GM23338 (cell line): Measurements from ENCODE around the gene SPATA31C2. TPM values are rescaled to one million over a fixed set of nuclear protein-coding genes. Genes with fewer than 3 reads are reported as not detected.

ENCODE experiments used
- ATAC-seq: fragments of 200-7000 bp; cut with Tn5 transposase; 3 replicates; pipeline ENCODE4 v1.9.1; 2020
- DNase-seq: peaks from one replicate; pipeline ENCODE4 v3.0.0-alpha.2; 2015; ENCODE audit warnings: low spot score
- H2AFZ ChIP-seq: fragments of 200-600 bp; sonication (generic); 2 replicates; pipeline ENCODE4 v1.8.0; 2016; ENCODE audit warnings: antibody characterized with exemption, mild to moderate bottlenecking, moderate library complexity
- H3F3A ChIP-seq: fragments of 200-600 bp; sonication (generic); replicated peaks from 2 replicates; pipeline ENCODE4 v1.8.0; 2017; ENCODE audit warnings: antibody characterized with exemption, mixed run types, low read depth
- H3K27ac ChIP-seq: fragments of 200-600 bp; sonication (generic); 2 replicates; pipeline ENCODE4 v1.6.1; 2016; ENCODE audit warnings: low read depth
- H3K27me3 ChIP-seq: fragments of 200-600 bp; sonication (generic); 2 replicates; pipeline ENCODE4 v1.8.0; 2016; ENCODE audit warnings: mild to moderate bottlenecking, mixed run types, moderate library complexity; ENCODE audit not compliant: insufficient read depth
- H3K36me3 ChIP-seq: fragments of 200-600 bp; sonication (generic); 2 replicates; pipeline ENCODE4 v1.8.0; 2016; ENCODE audit warnings: mild to moderate bottlenecking; ENCODE audit not compliant: insufficient read depth
- H3K4me1 ChIP-seq: fragments of 200-600 bp; sonication (generic); 2 replicates; pipeline ENCODE4 v1.8.0; 2016; ENCODE audit warnings: mild to moderate bottlenecking, moderate library complexity; ENCODE audit not compliant: insufficient read depth
- H3K4me2 ChIP-seq: fragments of 200-600 bp; sonication (generic); 2 replicates; pipeline ENCODE4 v1.7.1; 2017; ENCODE audit warnings: mixed run types
- H3K4me3 ChIP-seq: fragments of 200-600 bp; sonication (generic); 2 replicates; pipeline ENCODE4 v1.6.1; 2016; ENCODE audit warnings: mixed run types
- H3K79me2 ChIP-seq: fragments of 200-600 bp; sonication (generic); replicated peaks from 2 replicates; pipeline ENCODE4 v1.8.0; 2017; ENCODE audit warnings: mild to moderate bottlenecking; ENCODE audit not compliant: insufficient read depth
- H3K9me2 ChIP-seq: fragments of 200-600 bp; sonication (generic); 2 replicates; pipeline ENCODE4 v1.8.0; 2017; ENCODE audit not compliant: insufficient read depth
- H4K20me1 ChIP-seq: fragments of 200-600 bp; sonication (generic); replicated peaks from 2 replicates; pipeline ENCODE4 v1.8.0; 2017; ENCODE audit warnings: mild to moderate bottlenecking; ENCODE audit not compliant: insufficient read depth
- H3K27ac Mint-ChIP-seq: 2 replicates; pipeline ENCODE4 v1.8.0; 2020; ENCODE audit warnings: inconsistent platforms, mild to moderate bottlenecking, moderate library complexity, mixed read lengths
- H3K27me3 Mint-ChIP-seq: 3 replicates; pipeline ENCODE4 v1.8.0; 2022; ENCODE audit warnings: low read depth, mild to moderate bottlenecking, moderate library complexity, mixed read lengths, inconsistent platforms; ENCODE audit not compliant: insufficient read depth, poor library complexity
- H3K36me3 Mint-ChIP-seq: 3 replicates; pipeline ENCODE4 v1.8.0; 2021; ENCODE audit warnings: low read depth, mild to moderate bottlenecking, inconsistent platforms, moderate library complexity, mixed read lengths
- H3K4me1 Mint-ChIP-seq: 3 replicates; pipeline ENCODE4 v1.8.0; 2020; ENCODE audit warnings: mild to moderate bottlenecking, inconsistent platforms, mixed read lengths
- H3K4me3 Mint-ChIP-seq: 3 replicates; pipeline ENCODE4 v1.8.0; 2021; ENCODE audit warnings: moderate library complexity, mild to moderate bottlenecking, inconsistent platforms, mixed read lengths
- H3K9me3 Mint-ChIP-seq: 3 replicates; pipeline ENCODE4 v1.8.0; 2020; ENCODE audit warnings: moderate library complexity, mild to moderate bottlenecking, inconsistent platforms, mixed read lengths
- CREB1 ChIP-seq: fragments of 250-450 bp; sonication (Bioruptor Pico); IDR thresholded peaks from 2 replicates; pipeline ENCODE4 v1.5.0; 2020; ENCODE audit warnings: low read depth, mild to moderate bottlenecking, moderate library complexity
- EZH2 ChIP-seq: fragments of 200-600 bp; sonication (generic); IDR thresholded peaks from one replicate; pipeline ENCODE4 v1.8.0; 2017; ENCODE audit warnings: antibody characterized with exemption, mild to moderate bottlenecking, low read depth; ENCODE audit not compliant: unreplicated experiment
- EZH2phosphoT487 ChIP-seq: fragments of 200-600 bp; sonication (generic); IDR thresholded peaks from one replicate; pipeline ENCODE4 v1.8.1; 2018; ENCODE audit warnings: antibody characterized with exemption; ENCODE audit not compliant: unreplicated experiment
- JUNB ChIP-seq: IDR thresholded peaks from one replicate; pipeline ENCODE4 v1.6.1; 2016; ENCODE audit warnings: antibody characterized with exemption; ENCODE audit not compliant: unreplicated experiment
- NANOG ChIP-seq: IDR thresholded peaks from 2 replicates; pipeline ENCODE4 v1.6.1; 2016; ENCODE audit warnings: antibody characterized with exemption, borderline replicate concordance
- POLR2AphosphoS5 ChIP-seq: IDR thresholded peaks from 2 replicates; pipeline ENCODE4 v1.6.1; 2016; ENCODE audit warnings: antibody characterized with exemption, low read depth
- STAT1 ChIP-seq: IDR thresholded peaks from one replicate; pipeline ENCODE4 v1.6.1; 2016; ENCODE audit warnings: antibody characterized with exemption; ENCODE audit not compliant: unreplicated experiment
- ZNF114 ChIP-seq: fragments of 250-450 bp; sonication (Bioruptor Pico); IDR thresholded peaks from 2 replicates; pipeline ENCODE4 v1.5.0; 2020; ENCODE audit warnings: mild to moderate bottlenecking, moderate library complexity
- ZNF331 ChIP-seq: fragments of 250-450 bp; sonication (Bioruptor Pico); IDR thresholded peaks from 2 replicates; pipeline ENCODE4 v1.5.0; 2020; ENCODE audit warnings: low read depth, mild to moderate bottlenecking, moderate library complexity
- polyA plus RNA-seq: library from polyadenylated mRNA; unstranded; fragments of >200 nt; fragmentation: Nextera tagmentation; extraction: Ambion mirVana; gene quantifications from 2 replicates; pipeline ENCODE4 v1.2.1, GENCODE V29; 2016
- total RNA-seq: library from RNA; depleted of rRNA; stranded (reverse); fragments of >200 nt; shearing (Covaris generic); gene quantifications from 2 replicates; pipeline ENCODE4 v1.2.3, GENCODE V29; 2014
- TF ChIP-seq, protein P1 (sequence below): fragments of 250-450 bp; sonication (Bioruptor Pico); IDR thresholded peaks from 2 replicates; pipeline ENCODE4 v1.5.0; 2020; ENCODE audit warnings: mild to moderate bottlenecking, moderate library complexity
- TF ChIP-seq, protein P2 (sequence below): IDR thresholded peaks from 2 replicates; pipeline ENCODE4 v1.6.1; 2016; ENCODE audit warnings: antibody characterized with exemption
- TF ChIP-seq, protein P3 (sequence below): IDR thresholded peaks from one replicate; pipeline ENCODE4 v1.6.1; 2018; ENCODE audit warnings: antibody characterized with exemption; ENCODE audit not compliant: unreplicated experiment
- TF ChIP-seq, protein P4 (sequence below), 2 experiments: fragments of 200-600 bp in 1 of 2; sonication (generic) in 1 of 2; conservative IDR thresholded peaks; 2 replicates each; pipeline versions ENCODE4 v1.5.1 to v1.6.1; 2016 to 2017; ENCODE audit warnings: antibody characterized with exemption in 2 of 2, low read depth in 2 of 2, mild to moderate bottlenecking in 2 of 2, moderate library complexity in 1 of 2

The SPATA31C2 gene
- total and polyA plus RNA-seq, 2 experiments from 2014 or later, result 0.08 to 0.35 TPM

DNA sequence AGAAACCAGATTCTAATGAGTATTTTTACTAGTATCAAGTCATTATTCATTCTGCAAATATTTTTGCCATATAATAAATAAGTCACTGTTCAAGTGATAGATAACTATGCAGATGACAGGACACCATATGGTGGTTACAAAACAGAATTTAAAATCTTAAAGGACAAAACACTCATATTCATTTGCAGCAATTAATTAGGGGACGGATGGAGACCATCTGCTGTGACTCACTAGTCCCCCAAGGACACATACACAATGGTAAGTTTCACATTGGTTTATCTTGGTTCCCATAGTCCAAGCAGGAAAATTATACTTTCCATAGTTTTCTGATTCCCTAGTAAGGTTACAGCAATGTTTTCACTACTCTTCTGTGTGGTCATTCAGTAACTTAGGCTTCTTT is 28.4 kb upstream of the SPATA31C2 start:
- H3K4me2 ChIP-seq, result no peak overlapping the region
- no peaks in the 10 kb centered on the region for H3K79me2 ChIP-seq
- H3K9me2 ChIP-seq, result no peaks in the 10 kb centered on the region
- no peak overlapping the region for H3K27ac ChIP-seq
- Mint-ChIP-seq H3K4me3 (no peak overlapping the region), H3K9me3 (peaks cover 3% of the 10 kb centered on the region; the same call in 1 of the 3 replicates), H3K4me1 (no peaks in the 10 kb centered on the region; the same call in 1 of the 3 replicates), H3K27me3 (no peaks in the 10 kb centered on the region), H3K27ac (no peak overlapping the region), H3K36me3 (peaks cover 3% of the 10 kb centered on the region; the same call in 2 of the 3 replicates)
- ATAC-seq (no peak), DNase-seq (no peak)
- H3K27me3 ChIP-seq, result no peaks in the 10 kb centered on the region
- H4K20me1 ChIP-seq, result no peaks in the 10 kb centered on the region
- H3F3A ChIP-seq, result no peaks in the 10 kb centered on the region
- H3K4me3 ChIP-seq, result no peak overlapping the region
- no peaks in the 10 kb centered on the region for H3K4me1 ChIP-seq
- H3K36me3 ChIP-seq, result no peaks in the 10 kb centered on the region
- no peak overlapping the region for H2AFZ ChIP-seq
- TF ChIP-seq POLR2AphosphoS5 (no peak), ZNF114 (CRISPR knock-in tag) (no peak), STAT1 (no peak), JUNB (no peak), CREB1 (no peak), ZNF331 (CRISPR knock-in tag) (no peak), EZH2 (no peak), NANOG (no peak), EZH2phosphoT487 (no peak)
- TF ChIP-seq, protein P1, sequence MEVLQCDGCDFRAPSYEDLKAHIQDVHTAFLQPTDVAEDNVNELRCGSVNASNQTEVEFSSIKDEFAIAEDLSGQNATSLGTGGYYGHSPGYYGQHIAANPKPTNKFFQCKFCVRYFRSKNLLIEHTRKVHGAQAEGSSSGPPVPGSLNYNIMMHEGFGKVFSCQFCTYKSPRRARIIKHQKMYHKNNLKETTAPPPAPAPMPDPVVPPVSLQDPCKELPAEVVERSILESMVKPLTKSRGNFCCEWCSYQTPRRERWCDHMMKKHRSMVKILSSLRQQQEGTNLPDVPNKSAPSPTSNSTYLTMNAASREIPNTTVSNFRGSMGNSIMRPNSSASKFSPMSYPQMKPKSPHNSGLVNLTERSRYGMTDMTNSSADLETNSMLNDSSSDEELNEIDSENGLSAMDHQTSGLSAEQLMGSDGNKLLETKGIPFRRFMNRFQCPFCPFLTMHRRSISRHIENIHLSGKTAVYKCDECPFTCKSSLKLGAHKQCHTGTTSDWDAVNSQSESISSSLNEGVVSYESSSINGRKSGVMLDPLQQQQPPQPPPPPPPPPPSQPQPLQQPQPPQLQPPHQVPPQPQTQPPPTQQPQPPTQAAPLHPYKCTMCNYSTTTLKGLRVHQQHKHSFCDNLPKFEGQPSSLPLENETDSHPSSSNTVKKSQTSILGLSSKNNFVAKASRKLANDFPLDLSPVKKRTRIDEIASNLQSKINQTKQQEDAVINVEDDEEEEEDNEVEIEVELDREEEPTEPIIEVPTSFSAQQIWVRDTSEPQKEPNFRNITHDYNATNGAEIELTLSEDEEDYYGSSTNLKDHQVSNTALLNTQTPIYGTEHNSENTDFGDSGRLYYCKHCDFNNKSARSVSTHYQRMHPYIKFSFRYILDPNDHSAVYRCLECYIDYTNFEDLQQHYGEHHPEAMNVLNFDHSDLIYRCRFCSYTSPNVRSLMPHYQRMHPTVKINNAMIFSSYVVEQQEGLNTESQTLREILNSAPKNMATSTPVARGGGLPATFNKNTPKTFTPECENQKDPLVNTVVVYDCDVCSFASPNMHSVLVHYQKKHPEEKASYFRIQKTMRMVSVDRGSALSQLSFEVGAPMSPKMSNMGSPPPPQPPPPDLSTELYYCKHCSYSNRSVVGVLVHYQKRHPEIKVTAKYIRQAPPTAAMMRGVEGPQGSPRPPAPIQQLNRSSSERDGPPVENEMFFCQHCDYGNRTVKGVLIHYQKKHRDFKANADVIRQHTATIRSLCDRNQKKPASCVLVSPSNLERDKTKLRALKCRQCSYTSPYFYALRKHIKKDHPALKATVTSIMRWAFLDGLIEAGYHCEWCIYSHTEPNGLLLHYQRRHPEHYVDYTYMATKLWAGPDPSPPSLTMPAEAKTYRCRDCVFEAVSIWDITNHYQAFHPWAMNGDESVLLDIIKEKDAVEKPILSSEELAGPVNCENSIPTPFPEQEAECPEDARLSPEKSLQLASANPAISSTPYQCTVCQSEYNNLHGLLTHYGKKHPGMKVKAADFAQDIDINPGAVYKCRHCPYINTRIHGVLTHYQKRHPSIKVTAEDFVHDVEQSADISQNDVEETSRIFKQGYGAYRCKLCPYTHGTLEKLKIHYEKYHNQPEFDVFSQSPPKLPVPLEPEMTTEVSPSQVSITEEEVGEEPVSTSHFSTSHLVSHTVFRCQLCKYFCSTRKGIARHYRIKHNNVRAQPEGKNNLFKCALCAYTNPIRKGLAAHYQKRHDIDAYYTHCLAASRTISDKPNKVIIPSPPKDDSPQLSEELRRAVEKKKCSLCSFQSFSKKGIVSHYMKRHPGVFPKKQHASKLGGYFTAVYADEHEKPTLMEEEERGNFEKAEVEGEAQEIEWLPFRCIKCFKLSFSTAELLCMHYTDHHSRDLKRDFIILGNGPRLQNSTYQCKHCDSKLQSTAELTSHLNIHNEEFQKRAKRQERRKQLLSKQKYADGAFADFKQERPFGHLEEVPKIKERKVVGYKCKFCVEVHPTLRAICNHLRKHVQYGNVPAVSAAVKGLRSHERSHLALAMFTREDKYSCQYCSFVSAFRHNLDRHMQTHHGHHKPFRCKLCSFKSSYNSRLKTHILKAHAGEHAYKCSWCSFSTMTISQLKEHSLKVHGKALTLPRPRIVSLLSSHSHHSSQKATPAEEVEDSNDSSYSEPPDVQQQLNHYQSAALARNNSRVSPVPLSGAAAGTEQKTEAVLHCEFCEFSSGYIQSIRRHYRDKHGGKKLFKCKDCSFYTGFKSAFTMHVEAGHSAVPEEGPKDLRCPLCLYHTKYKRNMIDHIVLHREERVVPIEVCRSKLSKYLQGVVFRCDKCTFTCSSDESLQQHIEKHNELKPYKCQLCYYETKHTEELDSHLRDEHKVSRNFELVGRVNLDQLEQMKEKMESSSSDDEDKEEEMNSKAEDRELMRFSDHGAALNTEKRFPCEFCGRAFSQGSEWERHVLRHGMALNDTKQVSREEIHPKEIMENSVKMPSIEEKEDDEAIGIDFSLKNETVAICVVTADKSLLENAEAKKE, result no peak
- TF ChIP-seq, protein P2, sequence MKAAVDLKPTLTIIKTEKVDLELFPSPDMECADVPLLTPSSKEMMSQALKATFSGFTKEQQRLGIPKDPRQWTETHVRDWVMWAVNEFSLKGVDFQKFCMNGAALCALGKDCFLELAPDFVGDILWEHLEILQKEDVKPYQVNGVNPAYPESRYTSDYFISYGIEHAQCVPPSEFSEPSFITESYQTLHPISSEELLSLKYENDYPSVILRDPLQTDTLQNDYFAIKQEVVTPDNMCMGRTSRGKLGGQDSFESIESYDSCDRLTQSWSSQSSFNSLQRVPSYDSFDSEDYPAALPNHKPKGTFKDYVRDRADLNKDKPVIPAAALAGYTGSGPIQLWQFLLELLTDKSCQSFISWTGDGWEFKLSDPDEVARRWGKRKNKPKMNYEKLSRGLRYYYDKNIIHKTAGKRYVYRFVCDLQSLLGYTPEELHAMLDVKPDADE, result no peak
- TF ChIP-seq, protein P3, sequence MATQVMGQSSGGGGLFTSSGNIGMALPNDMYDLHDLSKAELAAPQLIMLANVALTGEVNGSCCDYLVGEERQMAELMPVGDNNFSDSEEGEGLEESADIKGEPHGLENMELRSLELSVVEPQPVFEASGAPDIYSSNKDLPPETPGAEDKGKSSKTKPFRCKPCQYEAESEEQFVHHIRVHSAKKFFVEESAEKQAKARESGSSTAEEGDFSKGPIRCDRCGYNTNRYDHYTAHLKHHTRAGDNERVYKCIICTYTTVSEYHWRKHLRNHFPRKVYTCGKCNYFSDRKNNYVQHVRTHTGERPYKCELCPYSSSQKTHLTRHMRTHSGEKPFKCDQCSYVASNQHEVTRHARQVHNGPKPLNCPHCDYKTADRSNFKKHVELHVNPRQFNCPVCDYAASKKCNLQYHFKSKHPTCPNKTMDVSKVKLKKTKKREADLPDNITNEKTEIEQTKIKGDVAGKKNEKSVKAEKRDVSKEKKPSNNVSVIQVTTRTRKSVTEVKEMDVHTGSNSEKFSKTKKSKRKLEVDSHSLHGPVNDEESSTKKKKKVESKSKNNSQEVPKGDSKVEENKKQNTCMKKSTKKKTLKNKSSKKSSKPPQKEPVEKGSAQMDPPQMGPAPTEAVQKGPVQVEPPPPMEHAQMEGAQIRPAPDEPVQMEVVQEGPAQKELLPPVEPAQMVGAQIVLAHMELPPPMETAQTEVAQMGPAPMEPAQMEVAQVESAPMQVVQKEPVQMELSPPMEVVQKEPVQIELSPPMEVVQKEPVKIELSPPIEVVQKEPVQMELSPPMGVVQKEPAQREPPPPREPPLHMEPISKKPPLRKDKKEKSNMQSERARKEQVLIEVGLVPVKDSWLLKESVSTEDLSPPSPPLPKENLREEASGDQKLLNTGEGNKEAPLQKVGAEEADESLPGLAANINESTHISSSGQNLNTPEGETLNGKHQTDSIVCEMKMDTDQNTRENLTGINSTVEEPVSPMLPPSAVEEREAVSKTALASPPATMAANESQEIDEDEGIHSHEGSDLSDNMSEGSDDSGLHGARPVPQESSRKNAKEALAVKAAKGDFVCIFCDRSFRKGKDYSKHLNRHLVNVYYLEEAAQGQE, result no peak
- TF ChIP-seq, protein P4, sequence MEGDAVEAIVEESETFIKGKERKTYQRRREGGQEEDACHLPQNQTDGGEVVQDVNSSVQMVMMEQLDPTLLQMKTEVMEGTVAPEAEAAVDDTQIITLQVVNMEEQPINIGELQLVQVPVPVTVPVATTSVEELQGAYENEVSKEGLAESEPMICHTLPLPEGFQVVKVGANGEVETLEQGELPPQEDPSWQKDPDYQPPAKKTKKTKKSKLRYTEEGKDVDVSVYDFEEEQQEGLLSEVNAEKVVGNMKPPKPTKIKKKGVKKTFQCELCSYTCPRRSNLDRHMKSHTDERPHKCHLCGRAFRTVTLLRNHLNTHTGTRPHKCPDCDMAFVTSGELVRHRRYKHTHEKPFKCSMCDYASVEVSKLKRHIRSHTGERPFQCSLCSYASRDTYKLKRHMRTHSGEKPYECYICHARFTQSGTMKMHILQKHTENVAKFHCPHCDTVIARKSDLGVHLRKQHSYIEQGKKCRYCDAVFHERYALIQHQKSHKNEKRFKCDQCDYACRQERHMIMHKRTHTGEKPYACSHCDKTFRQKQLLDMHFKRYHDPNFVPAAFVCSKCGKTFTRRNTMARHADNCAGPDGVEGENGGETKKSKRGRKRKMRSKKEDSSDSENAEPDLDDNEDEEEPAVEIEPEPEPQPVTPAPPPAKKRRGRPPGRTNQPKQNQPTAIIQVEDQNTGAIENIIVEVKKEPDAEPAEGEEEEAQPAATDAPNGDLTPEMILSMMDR (conservative IDR thresholded peaks at IDR 0.05; ENCODE audit: low read depth in 2 of 2), result no peak
